Ovary (tissue), 3 donors: ENCODE results near the gene PHLDA2.

Experiments used
- EP300 ChIP-seq: sonication (generic); formaldehyde crosslinking; IDR thresholded peaks from one replicate; pipeline ENCODE4 v1.6.1; 2017; ENCODE audit warnings: antibody characterized with exemption
- POLR2A ChIP-seq: fragments of 450-650 bp; IDR thresholded peaks from one replicate; pipeline ENCODE4 v1.6.1; 2017; ENCODE audit warnings: antibody characterized with exemption, mild to moderate bottlenecking, moderate library complexity
- TF ChIP-seq, protein P1 (sequence below), 3 donors: fragments of 450-650 bp in 2 of 3; fragments of 200-600 bp in 1 of 3; IDR thresholded peaks; one replicate each; pipeline versions ENCODE4 v1.5.1 to v1.8.0; 2016 to 2022; ENCODE audit warnings: antibody characterized with exemption in 3 of 3, mild to moderate bottlenecking in 1 of 3
- donor health status: DM: no; HTN: no; CAD: no.

DNA sequence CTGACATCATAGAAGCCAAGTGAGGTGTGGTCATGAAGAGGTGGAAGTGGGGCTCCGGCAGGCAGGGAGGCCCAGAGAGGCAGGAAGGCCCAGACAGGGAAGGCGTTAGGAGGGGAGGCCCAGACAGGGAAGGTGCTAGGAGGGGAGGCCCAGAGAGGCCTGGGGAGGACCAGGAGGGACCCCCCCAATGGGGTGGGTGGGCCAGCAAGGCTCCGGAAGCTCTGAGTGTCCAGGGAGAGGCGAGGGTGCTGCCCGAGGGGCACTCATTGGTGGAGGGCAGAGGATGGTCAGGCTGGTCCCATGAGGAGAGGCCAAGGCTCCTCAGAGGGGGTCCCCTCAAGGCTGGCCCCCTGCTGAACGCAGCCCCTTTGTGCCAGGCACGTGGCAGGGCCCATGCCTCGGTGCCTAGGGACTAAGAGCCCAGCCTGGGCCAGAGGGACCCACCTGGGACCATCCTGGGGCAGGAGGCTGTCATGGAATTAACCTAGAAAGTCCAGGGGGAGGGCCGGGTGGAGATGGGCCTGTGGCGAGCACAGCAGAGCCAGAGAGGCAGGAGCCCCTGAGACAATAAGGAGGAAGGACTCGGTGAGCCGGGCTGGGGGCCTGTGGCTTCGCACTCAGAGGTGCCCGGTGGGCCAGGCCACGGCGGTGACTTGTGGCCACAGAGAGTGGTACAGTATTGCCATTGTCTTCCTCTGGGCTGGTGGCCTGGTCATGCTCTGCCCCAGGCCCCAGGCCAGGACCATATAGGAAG, 12.2 kb downstream of the PHLDA2 start:
- TF ChIP-seq, protein P1, sequence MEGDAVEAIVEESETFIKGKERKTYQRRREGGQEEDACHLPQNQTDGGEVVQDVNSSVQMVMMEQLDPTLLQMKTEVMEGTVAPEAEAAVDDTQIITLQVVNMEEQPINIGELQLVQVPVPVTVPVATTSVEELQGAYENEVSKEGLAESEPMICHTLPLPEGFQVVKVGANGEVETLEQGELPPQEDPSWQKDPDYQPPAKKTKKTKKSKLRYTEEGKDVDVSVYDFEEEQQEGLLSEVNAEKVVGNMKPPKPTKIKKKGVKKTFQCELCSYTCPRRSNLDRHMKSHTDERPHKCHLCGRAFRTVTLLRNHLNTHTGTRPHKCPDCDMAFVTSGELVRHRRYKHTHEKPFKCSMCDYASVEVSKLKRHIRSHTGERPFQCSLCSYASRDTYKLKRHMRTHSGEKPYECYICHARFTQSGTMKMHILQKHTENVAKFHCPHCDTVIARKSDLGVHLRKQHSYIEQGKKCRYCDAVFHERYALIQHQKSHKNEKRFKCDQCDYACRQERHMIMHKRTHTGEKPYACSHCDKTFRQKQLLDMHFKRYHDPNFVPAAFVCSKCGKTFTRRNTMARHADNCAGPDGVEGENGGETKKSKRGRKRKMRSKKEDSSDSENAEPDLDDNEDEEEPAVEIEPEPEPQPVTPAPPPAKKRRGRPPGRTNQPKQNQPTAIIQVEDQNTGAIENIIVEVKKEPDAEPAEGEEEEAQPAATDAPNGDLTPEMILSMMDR (IDR thresholded peaks at IDR 0.05) = no peak
- TF ChIP-seq POLR2A (no peak), EP300 (no peak)
